ENCODE measurements around the gene PYHIN1.
"Not testable (repeated sequence)": the region's sequence is repeated elsewhere in the genome, so short reads cannot be mapped to it uniquely, and the experiment has no call there.

Gene PYHIN1

DNA sequence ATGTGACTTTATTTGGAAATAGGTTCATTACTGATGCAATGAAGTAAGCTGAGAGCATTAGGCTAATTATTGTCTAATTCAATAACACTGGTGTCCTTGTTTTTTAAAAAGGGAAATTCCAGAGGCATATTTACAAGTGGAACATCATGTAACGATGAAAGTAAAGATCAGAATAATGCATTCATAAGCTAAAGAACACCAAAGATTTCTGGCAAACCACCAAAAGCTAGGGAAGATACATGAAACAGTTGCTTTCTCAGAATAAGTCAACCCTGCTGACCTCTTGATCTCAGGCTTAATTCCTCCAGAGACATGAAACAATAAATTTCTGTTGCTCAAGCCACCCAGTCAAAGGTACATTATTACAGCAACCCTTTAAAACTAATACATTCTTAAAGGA is 58.1 kb downstream of the PYHIN1 start:
- H3K9ac ChIP-seq (ENCODE audit: low read length) = no peak overlapping the region
- H3K27ac ChIP-seq (ENCODE audit: low read depth, low read length) = no peak overlapping the region
- H3K36me3 ChIP-seq (ENCODE audit: control insufficient read depth, insufficient read depth, low read length) = no peaks in the 10 kb centered on the region
- no peaks in the 10 kb centered on the region for H3K27me3 ChIP-seq (ENCODE audit: control insufficient read depth, insufficient read depth, low read length)
- no peak overlapping the region for H3K4me3 ChIP-seq (ENCODE audit: low read length)
- H3K4me1 ChIP-seq (ENCODE audit: control insufficient read depth, insufficient read depth, low read length) = no peaks in the 10 kb centered on the region

DNA sequence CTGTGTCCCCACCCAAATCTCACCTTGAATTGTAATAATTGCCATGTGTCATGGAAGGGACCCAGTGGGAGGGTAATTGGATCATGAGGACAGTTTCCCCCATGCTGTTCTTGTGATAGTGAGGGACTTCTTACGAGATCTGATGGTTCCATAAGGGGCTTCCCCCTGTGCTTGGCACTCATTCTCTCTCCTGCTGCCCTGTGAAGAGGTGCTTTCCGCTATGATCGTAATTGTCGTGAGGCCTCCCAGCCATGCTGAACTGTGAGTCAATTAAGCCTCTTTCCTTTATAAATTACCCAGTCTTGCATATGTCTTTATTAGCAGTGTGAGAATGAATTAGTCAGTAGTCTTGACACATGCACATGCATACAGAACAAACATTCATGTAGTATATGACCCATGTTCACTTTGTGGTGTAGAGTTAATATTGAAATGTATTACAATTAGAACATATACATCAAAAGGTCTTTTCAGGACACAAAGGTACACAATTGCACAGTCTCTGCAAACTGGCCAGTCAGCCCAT is 61.5 kb downstream of the PYHIN1 start:
- Histone ChIP-seq H3K9ac (ENCODE audit: low read length) (no peak overlapping the region), H3K36me3 (ENCODE audit: control insufficient read depth, insufficient read depth, low read length) (no peaks in the 10 kb centered on the region), H3K4me3 (ENCODE audit: low read length) (no peak overlapping the region), H3K4me1 (ENCODE audit: control insufficient read depth, insufficient read depth, low read length) (no peaks in the 10 kb centered on the region), H3K27me3 (ENCODE audit: control insufficient read depth, insufficient read depth, low read length) (no peaks in the 10 kb centered on the region), H3K27ac (ENCODE audit: low read depth, low read length) (no peak overlapping the region)

DNA sequence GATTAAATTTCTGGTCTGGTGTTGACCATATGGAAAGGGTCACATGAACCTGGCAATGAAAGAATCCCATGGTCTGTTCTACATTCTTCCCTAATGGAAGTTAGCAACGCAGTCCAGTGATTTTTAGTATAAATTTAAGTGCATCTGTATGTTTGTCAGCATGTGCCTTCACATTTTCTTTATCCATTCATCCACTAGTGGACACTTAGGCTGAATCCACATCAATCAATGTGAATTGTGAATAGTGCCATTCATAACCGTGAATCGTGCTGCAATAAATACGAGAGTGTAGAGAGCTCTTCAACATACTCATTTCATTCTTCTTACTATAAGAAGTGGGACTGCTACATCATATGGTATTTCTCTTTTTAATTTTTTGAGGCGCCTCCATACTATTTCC is 65.6 kb downstream of the PYHIN1 start:
- H3K4me3 ChIP-seq (ENCODE audit: low read length) = no peak overlapping the region
- peaks cover 5% of the 10 kb centered on the region for H3K4me1 ChIP-seq (ENCODE audit: control insufficient read depth, insufficient read depth, low read length)

DNA sequence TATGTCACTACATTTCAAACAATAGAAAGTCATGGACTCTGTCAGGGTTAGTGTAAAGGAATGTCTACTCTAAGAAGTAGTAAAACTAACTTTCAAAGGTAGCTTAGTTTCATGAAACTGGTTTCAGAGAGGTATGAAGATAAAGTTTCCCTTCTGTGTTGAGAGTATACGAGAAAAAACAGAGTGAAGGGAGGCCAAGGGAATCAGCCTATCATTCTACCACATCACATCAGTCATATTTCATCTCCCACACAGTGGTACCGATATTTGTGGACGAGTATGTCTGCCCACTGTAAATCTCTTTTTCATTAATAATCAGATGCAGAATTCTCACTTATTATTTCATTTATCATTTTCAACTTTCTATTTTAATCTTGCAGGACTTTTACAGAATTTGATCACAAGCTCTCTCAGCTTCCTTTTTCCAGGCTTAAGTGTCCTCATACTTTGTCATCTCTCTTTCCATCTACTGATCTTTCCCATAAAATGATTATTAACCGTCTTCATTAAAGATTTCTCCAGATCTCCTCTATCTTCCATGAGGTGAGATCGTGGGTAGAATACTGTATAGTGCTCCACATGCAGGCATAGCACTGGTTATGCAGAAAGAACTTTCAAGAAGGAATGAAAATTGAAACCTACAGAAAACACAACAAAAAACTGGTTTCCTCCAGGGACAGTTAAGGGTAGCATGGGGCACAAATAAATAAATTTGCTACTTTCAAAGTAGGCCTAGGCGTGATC is 66.9 kb downstream of the PYHIN1 start:
- H3K4me3 ChIP-seq (ENCODE audit: low read length) = peak overlapping the region; percentile 58
- peaks cover 5% of the 10 kb centered on the region for H3K4me1 ChIP-seq (ENCODE audit: control insufficient read depth, insufficient read depth, low read length)
- no peaks in the 10 kb centered on the region for H3K36me3 ChIP-seq (ENCODE audit: control insufficient read depth, insufficient read depth, low read length)
- H3K27ac ChIP-seq (ENCODE audit: low read depth, low read length) = no peak overlapping the region
- H3K9ac ChIP-seq (ENCODE audit: low read length) = no peak overlapping the region
- H3K27me3 ChIP-seq (ENCODE audit: control insufficient read depth, insufficient read depth, low read length) = no peaks in the 10 kb centered on the region

More for the DNA sequence above, 65.6 kb downstream of the PYHIN1 start:
- H3K27me3 ChIP-seq (ENCODE audit: control insufficient read depth, insufficient read depth, low read length) = no peaks in the 10 kb centered on the region
- no peak overlapping the region for H3K27ac ChIP-seq (ENCODE audit: low read depth, low read length)
- H3K36me3 ChIP-seq (ENCODE audit: control insufficient read depth, insufficient read depth, low read length) = no peaks in the 10 kb centered on the region
- no peak overlapping the region for H3K9ac ChIP-seq (ENCODE audit: low read length)

DNA sequence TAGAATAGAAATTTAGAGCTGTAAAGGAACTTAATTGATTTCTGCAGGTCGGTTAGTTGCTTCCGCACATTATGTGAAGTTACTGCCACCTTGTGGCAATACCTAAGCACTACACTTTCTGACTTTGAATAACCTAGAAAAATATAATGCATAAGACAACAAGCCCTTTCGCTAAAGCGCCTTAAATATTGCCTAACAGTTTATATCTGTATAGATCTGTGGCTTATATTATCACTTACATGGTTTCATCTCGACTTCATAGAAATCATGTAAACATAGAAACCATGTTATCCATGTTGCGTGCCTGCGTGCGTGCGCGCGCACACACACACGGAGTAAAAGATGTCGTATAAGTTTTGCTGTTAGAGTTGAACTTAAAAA is 67.4 kb downstream of the PYHIN1 start:
- Histone ChIP-seq H3K4me1 (ENCODE audit: control insufficient read depth, insufficient read depth, low read length) (peaks cover 5% of the 10 kb centered on the region), H3K9ac (ENCODE audit: low read length) (no peak overlapping the region), H3K36me3 (ENCODE audit: control insufficient read depth, insufficient read depth, low read length) (no peaks in the 10 kb centered on the region), H3K27me3 (ENCODE audit: control insufficient read depth, insufficient read depth, low read length) (no peaks in the 10 kb centered on the region), H3K27ac (ENCODE audit: low read depth, low read length) (peak overlapping the region; percentile 89), H3K4me3 (ENCODE audit: low read length) (peak overlapping the region; percentile 58)

DNA sequence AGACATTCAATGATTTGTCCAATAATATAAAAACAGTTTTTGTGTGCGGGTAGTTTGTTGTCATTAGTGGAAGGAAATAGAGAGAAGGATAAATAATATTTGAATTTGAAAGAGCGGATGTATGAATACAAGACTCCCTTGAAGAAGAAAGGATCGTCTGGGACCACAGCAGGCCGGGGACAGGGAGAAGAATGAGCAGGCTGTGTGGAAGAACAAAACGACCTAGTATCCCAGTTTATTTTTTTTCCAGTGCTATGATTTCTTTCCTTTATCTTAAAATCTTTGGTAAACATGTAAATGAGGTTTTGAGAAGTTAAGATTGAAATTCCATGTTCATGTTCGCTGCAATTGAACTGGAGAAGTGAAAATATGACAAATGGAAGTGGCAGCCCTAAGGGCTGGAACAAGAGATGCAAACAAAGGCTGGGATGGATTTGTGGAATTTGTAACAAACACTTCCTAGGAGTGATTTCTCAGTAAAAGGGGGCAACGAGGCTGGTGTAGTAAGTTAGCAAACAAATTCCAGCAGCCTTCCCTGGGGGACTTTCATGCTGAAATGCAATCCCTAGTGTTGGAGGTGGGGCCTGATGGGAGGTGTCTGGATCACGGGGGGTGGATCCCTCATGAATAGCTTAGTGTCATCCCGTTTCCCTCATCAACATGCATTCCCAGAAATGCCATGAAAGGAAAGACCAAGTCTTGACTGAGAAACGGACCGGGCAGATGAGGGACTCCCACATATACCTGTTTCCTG is 68.1 kb downstream of the PYHIN1 start:
- H3K36me3 ChIP-seq (ENCODE audit: control insufficient read depth, insufficient read depth, low read length) = no peaks in the 10 kb centered on the region
- H3K27me3 ChIP-seq (ENCODE audit: control insufficient read depth, insufficient read depth, low read length) = no peaks in the 10 kb centered on the region
- peak overlapping the region; percentile 58 for H3K4me3 ChIP-seq (ENCODE audit: low read length)
- peaks cover 5% of the 10 kb centered on the region for H3K4me1 ChIP-seq (ENCODE audit: control insufficient read depth, insufficient read depth, low read length)
- H3K9ac ChIP-seq (ENCODE audit: low read length) = no peak overlapping the region
- H3K27ac ChIP-seq (ENCODE audit: low read depth, low read length) = peak overlapping the region; percentile 89

DNA sequence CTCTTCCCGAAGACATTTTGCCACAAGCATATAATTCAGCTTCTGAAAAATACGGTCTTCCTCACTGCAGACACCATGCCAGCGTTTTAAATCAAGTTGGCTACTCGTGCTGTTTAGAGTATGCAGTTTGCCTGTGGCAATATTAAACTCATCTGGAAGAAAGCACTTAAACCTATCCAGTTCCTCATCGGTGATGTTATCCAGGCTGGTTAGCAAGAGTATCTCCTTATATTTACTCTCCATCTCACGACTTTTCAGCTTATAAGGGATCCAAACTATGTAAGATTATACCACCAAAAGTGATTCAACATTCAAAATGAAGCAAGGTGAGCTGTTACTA is 68.7 kb downstream of the PYHIN1 start:
- Histone ChIP-seq H3K36me3 (ENCODE audit: control insufficient read depth, insufficient read depth, low read length) (no peaks in the 10 kb centered on the region), H3K4me1 (ENCODE audit: control insufficient read depth, insufficient read depth, low read length) (peaks cover 5% of the 10 kb centered on the region), H3K4me3 (ENCODE audit: low read length) (peak overlapping the region; percentile 58), H3K27me3 (ENCODE audit: control insufficient read depth, insufficient read depth, low read length) (no peaks in the 10 kb centered on the region), H3K9ac (ENCODE audit: low read length) (no peak overlapping the region), H3K27ac (ENCODE audit: low read depth, low read length) (peak overlapping the region; percentile 89)

DNA sequence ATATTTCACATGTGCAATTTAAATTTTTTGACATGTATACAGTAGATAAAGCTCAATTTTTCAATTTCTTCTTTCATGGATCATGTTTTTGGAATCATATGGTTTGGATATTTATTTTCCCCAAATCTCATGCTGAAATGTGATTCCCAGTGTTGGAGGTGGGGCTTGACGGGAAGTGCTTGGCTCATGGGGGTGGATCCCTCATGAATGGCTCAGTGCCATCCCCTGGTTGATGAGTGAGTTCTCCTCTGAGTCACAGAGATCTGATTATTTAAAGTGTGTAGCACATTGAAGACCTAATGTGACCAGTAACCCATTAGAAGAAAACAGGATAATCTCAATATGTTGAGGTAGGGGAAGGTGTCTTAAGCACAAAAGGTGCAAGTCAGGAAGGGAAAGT is 69.3 kb downstream of the PYHIN1 start:
- H3K9ac ChIP-seq (ENCODE audit: low read length) = no peak overlapping the region
- peak overlapping the region; percentile 58 for H3K4me3 ChIP-seq (ENCODE audit: low read length)
- no peaks in the 10 kb centered on the region for H3K27me3 ChIP-seq (ENCODE audit: control insufficient read depth, insufficient read depth, low read length)
- no peaks in the 10 kb centered on the region for H3K36me3 ChIP-seq (ENCODE audit: control insufficient read depth, insufficient read depth, low read length)
- H3K27ac ChIP-seq (ENCODE audit: low read depth, low read length) = peak overlapping the region; percentile 89
- peaks cover 5% of the 10 kb centered on the region for H3K4me1 ChIP-seq (ENCODE audit: control insufficient read depth, insufficient read depth, low read length)

DNA sequence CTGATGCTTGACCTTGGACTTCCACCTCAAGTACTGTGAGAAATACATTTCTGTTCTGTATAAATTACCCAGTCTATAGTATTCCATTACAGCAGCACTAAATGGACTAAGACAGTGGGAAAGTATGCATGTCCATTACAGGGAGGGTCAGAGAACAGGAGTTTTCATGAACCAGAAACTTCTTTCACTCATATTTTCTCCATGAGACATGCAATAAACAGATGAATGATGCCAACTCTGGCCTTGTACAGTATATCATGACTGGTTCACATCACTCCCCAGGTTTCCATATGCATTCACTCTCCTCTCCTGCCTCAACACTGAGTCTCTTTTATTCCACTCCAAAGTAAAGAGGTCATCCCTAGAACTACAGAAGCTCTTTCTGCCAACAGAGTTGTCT is 73.8 kb downstream of the PYHIN1 start:
- Histone ChIP-seq H3K27me3 (ENCODE audit: control insufficient read depth, insufficient read depth, low read length) (no peaks in the 10 kb centered on the region), H3K36me3 (ENCODE audit: control insufficient read depth, insufficient read depth, low read length) (no peaks in the 10 kb centered on the region), H3K9ac (ENCODE audit: low read length) (no peak overlapping the region), H3K4me1 (ENCODE audit: control insufficient read depth, insufficient read depth, low read length) (peaks cover 8% of the 10 kb centered on the region), H3K27ac (ENCODE audit: low read depth, low read length) (peak overlapping the region; percentile 37), H3K4me3 (ENCODE audit: low read length) (no peak overlapping the region)

DNA sequence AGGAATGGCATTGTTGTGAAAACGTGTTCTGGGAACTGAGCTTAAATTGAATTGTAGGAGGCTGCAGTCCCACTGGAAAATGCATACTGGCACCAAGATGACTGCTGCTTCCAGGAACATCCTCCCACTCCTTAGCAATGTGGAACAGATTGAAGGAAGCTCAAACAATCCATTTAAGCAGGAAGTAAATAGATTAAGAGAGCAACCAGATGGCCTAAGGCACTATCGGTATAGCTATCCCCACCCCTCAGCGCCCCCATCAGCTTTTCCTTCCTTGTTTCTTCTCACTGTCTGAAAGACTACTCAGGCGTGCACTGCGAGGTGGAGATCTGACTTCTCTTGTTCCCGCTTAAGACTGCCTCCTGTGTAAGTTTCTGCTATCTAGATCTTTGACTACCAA is 74.3 kb downstream of the PYHIN1 start:
- Histone ChIP-seq H3K9ac (ENCODE audit: low read length) (no peak overlapping the region), H3K27me3 (ENCODE audit: control insufficient read depth, insufficient read depth, low read length) (no peaks in the 10 kb centered on the region), H3K36me3 (ENCODE audit: control insufficient read depth, insufficient read depth, low read length) (no peaks in the 10 kb centered on the region), H3K4me1 (ENCODE audit: control insufficient read depth, insufficient read depth, low read length) (peaks cover 4% of the 10 kb centered on the region), H3K27ac (ENCODE audit: low read depth, low read length) (peak overlapping the region; percentile 14), H3K4me3 (ENCODE audit: low read length) (no peak overlapping the region)

DNA sequence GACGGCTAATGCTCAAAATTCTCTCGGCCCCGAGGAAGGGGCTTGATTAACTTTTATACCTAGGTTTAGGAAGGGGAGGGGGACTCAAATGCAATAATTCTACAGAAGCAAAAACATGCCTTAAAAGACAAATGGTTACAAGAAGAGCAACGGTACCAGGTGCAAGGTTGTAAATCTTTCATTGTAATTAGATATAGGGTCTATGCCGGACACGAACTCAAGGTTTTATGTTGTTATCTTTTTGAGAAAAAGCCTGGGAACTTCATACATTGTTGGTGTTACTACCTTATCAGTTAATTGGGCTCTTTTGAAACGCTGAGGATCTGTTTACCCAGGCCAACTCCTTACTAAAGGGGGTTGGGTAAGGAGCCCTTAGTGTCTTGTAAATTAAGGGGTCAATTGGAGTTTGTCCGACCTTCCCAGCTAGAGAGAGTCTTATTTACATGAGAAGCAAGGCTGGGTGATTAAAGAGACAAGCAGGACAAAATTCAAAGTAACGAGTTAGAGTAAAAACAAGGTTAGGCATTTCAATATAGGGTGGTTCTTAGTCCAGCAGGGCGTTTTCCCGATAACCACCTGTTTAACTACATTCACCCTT is 75.0 kb downstream of the PYHIN1 start:
- H3K27me3 ChIP-seq (ENCODE audit: control insufficient read depth, insufficient read depth, low read length); H3K4me3 ChIP-seq (ENCODE audit: low read length); H3K4me1 ChIP-seq (ENCODE audit: control insufficient read depth, insufficient read depth, low read length); H3K9ac ChIP-seq (ENCODE audit: low read length); H3K36me3 ChIP-seq (ENCODE audit: control insufficient read depth, insufficient read depth, low read length): not testable (repeated sequence)
- peak overlapping the region; percentile 14 for H3K27ac ChIP-seq (ENCODE audit: low read depth, low read length)

DNA sequence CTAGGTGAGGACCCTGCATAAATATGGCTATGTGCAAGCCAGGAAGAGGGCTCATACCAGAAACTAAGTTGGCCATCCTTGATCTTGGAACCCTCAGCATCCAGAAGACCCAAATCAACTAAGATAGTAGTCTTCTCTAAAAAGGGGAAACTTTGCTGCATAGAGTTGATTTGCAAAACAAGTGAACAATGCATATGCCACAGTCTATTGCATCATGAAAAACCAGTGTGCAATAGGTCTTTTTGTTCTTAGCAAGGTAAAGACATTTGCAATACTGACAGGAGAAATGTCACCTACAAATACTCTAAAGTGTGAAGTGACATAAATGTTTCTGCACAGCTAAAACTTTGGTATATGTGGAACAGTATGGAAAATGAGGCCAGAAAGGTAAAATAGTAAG is 76.4 kb downstream of the PYHIN1 start:
- H3K9ac ChIP-seq (ENCODE audit: low read length) = no peak overlapping the region
- H3K27ac ChIP-seq (ENCODE audit: low read depth, low read length) = no peak overlapping the region
- no peaks in the 10 kb centered on the region for H3K27me3 ChIP-seq (ENCODE audit: control insufficient read depth, insufficient read depth, low read length)
- H3K4me1 ChIP-seq (ENCODE audit: control insufficient read depth, insufficient read depth, low read length) = peaks cover 4% of the 10 kb centered on the region
- H3K36me3 ChIP-seq (ENCODE audit: control insufficient read depth, insufficient read depth, low read length) = no peaks in the 10 kb centered on the region
- H3K4me3 ChIP-seq (ENCODE audit: low read length) = no peak overlapping the region

All from rectal smooth muscle tissue (tissue), 1 donor.